ENCODE data around the gene CNTN4.

Gene CNTN4

DNA sequence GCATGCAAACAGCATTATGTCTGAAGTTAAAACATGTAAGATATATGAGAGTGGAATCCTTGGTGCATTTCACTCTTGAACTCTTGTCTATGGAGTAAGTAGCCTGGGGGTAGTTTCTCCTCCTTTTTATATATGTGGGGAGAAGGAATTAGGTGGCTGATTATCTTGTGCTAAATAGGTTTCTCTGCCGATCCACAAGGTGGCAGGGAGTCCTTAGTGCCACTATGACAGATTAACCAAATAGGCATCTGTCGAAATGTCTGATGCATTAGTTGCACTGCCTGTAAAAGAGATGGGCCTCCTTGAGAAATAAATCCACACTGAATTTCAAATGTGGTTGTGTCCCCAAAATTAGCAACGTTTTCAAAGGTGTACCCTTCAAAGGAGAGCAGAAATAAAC is 170.1 kb downstream of the CNTN4 start:
- no peak for DNase-seq (ENCODE audit: low spot score)

- DNase-seq (ENCODE audit: low spot score) = no peak
Measured at GRCh38 chr3:2274526-2274925, 175.9 kb downstream of the CNTN4 start.

DNA sequence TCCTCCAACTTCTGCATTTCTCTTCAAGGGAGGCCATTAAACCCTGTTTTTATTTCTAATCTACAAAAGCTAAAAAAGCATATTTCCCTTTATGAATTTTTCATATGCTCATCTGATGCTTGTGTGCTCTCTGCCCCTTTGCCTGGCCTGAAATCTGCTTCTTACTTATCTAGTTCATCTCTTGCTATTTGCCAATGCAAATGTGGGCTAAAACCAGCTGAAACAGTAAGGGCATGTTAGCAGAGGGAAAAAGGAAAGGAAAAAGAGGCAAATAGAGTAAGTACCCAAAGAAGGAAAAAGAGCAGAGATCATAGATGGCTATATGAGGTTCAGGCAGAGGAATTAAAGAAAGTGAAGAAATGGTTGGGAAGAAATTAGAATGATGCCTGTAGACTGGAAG is 185.2 kb downstream of the CNTN4 start:
- DNase-seq (ENCODE audit: low spot score) = no peak

DNA sequence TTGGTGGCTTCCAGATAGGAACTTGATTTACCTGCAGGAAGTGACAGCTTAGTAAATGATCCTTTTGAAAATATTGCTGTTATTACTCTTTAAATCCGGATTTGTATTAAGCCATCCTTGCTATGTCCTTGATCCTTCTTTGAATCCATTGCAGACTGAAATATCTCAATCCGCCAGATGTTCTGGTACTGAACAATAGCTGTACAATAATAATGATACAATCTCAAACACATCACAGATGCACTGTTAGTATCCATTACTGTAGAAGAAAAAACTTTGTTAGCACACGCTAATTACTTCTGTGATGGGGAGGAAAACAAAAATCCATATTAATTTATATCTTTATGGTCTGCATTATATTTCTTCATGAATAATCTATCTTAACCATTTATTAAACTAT is 202.3 kb downstream of the CNTN4 start:
- DNase-seq (ENCODE audit: low spot score) = no peak

DNA sequence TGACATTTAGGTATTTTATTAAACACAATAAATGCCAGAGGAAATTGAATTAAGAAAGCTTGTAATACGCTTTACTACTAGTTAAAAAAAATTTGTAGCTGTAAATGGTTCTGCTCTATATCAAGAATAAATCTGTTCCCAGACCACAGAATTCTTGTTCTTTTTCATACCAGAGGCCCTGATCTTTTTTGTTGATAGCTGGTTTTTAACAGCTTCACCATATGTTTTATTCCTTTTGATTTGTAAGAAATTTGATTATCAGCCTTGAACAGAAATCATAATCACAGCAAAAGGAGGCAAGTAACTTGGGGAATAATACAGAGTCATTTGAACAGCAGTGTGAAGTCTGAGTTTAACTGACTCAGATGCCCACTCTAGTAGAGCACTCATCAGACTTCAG is 202.7 kb downstream of the CNTN4 start:
- no peak for DNase-seq (ENCODE audit: low spot score)

- DNase-seq (ENCODE audit: low spot score) = peak; percentile 2
Measured at GRCh38 chr3:2303566-2303965, 204.9 kb downstream of the CNTN4 start.

DNA sequence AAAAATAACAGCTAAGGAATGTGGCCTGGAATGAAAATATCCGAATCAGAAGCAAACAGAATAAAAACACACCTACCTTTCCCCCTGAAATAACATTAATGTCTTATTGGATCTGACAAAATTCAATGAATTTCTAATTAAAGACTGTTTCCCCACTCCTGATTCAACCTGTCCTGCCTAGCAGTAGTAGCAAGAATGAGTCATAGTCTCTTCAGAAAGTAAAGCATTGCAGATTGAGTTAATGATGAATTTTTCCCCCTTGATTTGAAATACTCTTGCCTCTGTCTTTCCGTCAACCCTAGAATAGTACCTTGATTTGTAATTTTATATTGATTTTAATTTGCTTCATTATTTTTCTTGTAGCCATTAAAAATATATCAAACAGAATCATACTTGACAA is 212.4 kb downstream of the CNTN4 start:
- DNase-seq (ENCODE audit: low spot score) = no peak

- DNase-seq (ENCODE audit: low spot score) = no peak
Measured at GRCh38 chr3:2317521-2317920, 218.9 kb downstream of the CNTN4 start.

DNA sequence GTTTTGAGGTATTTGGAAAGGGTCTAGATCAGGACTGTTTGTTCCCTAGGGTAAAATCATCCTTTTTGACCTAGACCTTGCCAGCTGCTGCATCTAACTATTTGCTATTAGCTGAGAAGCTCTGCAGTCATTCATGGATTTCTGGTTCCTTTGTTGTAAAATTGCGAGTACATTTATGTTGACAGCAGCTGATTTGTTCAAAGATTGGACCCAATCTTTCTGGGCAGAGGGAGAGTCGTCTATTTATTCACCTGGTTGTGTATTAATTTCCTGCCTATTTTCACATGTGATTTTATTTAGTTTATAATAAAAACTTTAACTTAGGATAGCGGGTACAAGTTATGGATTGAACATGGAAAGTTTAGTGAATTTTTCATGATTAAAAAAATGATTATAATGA is 236.3 kb downstream of the CNTN4 start:
- DNase-seq (ENCODE audit: low spot score) = no peak

- DNase-seq (ENCODE audit: low spot score) = no peak
Measured at GRCh38 chr3:2343031-2343682, 244.5 kb downstream of the CNTN4 start.

- no peak for DNase-seq (ENCODE audit: low spot score)
Measured at GRCh38 chr3:2352134-2352762, 253.6 kb downstream of the CNTN4 start.

- peak; percentile 69 for DNase-seq (ENCODE audit: low spot score)
Measured at GRCh38 chr3:2354702-2355101, 256.0 kb downstream of the CNTN4 start.

DNA sequence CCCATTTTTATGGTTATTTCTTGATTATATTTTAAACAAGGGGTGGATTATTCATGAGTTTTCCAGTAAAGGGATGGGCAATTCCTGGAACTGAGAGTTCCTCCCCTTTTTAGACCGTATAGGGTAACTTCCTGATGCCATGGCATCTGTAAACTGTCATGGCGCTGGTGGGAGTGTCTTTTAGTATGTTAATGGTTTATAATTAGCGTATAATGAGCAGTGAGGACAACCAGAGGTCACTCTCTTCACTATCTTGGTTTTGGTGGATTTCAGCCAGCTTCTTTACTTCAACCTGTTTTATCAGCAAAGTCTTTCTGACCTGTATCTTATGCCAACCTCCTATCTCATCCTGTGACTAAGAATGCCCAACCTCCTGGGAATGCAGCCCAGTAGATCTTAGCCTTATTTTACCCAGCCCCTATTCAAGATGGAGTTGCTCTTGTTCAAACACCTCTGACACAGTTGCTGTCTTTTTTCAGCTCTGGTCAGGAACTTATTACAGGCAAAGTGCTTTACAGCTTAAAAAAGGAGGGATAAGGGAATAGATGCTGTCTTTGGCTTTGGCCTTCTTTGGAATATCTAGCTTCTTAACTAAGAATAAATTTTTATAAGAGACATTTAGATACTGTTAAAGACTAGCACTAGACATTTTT is 257.8 kb downstream of the CNTN4 start:
- DNase-seq (ENCODE audit: low spot score) = no peak

DNA sequence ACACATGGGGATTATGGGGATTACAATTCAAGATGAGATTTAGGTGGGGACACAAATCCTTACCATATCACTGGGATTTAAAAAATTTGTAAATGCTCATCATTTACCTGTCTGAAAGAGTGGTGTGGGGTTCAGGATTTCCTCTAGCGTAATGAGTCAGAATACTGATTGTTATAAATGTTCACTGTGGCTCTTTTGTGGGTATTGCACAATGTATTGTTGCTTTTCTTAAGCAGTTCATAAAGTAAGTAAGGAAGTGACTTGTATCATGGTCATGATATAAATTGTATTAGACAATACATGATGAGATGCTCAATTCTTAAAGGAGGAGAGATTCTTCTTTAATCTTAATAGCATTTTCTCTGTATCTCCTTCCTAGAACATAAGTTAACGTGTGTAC is 262.1 kb downstream of the CNTN4 start:
- no peak for DNase-seq (ENCODE audit: low spot score)

DNA sequence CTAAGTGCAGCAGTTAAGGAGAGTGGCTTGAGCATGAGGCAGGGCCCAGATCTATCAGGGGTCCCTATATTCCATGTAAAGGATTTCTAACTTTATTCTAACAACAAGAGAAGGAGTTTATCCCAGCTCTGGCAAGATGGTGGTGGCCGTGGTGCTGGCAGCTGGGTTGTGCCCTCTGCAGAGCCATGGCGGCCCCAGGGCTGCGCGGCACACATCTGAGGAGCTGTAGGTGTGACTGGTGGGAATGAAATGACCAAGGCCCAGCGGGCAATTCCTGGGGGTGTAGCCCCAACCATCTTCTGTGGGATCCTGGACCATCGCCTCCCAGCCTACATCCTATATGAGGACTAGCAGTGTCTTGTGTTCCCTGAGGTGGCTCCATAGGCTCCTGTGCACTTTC is 263.5 kb downstream of the CNTN4 start:
- no peak for DNase-seq (ENCODE audit: low spot score)

DNA sequence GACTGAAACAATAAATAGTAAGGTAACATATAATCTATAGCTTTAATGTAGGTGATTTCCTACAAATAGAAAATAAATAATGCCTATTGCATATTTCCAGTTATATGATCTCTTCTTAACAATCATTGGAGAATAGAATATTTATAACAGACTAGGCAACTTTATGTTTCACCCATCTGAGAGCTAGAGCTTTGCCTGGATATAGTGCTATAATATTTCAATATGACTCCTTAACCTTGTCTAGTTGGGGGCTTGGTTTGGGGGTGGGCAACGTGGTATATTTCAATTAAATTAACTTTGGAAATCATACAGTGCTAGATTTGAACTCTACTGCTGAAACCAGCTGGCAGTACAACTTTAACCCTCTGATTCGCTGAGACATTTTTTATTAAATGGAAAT is 265.2 kb downstream of the CNTN4 start:
- DNase-seq (ENCODE audit: low spot score) = no peak

DNA sequence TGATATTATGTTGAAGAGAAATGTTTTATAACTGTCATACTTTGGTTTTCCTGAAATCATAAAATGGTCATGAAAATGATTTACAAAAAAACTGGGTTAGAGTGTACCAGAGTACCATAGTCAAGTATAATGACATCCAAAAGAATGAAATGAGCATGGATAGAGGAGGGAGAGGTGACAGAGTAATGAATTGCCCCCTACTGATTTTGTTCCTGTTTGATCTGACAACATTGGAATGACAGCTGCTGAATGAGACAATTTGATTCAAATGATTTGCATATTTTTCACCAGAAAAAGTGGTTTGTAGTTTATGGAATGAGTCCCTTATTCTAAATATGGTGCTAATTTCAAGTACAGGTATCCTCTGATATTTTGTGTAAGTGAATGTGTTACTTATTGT is 271.7 kb downstream of the CNTN4 start:
- DNase-seq (ENCODE audit: low spot score) = no peak

DNA sequence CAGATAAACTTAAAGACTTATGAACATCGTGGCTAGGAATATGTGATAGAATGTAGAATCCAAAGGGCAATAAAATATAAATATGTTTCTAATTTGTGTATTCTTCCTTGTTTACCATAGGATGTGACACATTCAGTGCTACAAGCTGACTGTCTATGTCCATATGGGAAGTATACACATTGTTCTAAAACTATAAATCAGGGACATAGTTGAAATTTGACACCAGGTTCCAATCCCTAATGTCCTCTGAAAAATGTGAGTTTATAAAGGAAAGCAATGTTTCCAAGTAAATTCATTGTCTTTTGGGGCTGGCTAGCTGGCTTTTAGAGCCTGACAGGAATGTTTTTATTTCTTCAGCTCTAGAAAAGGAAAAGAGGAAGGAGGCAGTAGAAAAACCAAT is 273.6 kb downstream of the CNTN4 start:
- no peak for DNase-seq (ENCODE audit: low spot score)

GRCh38 chr3:2375376-2375775 is 276.7 kb downstream of the CNTN4 start:
- DNase-seq (ENCODE audit: low spot score) = no peak

DNA sequence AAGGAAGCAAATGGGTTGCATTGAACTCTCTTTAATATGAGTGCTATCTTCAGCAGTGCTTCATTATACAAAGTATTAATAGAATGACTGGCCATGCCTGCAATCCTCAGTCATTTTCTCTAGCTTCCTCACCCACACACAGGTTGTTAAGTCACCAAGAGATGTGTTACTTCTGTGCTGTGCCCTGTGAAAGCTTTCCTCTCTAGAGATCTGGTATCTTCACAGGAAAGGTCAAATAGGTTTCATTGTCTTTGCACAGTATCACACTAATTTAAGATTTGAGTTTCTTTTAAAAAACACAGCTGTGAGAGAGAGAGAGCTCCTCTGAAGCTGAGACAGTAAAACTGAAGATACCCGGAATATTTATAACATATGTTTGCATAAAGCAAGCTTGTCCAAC is 278.6 kb downstream of the CNTN4 start:
- DNase-seq (ENCODE audit: low spot score) = no peak

DNA sequence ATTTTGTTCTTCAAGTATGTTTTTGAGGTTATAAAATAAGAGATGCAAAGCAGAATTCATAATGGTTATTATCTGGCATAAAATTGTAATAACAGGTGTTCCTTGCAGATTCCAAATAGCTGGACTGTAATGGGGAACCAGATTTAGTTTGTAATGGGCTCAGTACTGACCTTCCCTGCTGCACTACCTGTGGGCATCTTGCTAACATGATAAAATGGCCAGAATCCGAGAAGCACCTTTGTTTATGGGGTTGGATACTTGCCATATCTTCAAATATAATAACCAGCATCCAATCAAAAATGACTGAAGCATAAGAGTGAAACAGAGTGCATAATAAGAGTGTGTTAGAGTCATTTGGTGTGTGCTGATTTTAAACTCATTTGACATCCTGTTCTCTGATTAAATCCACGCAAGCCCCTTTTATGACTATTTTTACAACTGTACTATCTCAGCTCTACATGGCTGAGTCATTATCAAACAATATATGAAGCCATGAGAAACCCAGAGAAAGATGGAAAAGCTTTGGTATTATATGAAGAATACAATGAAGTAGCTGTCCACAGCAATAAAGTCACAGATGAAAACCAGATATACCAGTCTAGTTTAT is 292.4 kb downstream of the CNTN4 start:
- DNase-seq (ENCODE audit: low spot score) = peak; percentile 2

GRCh38 chr3:2391896-2392295 is 293.2 kb downstream of the CNTN4 start:
- DNase-seq (ENCODE audit: low spot score) = no peak

GRCh38 chr3:2392981-2393380 is 294.3 kb downstream of the CNTN4 start:
- DNase-seq (ENCODE audit: low spot score) = no peak

Data from COLO829 (cell line).